T-helper 1 cell treated with Interleukin-12 subunit alpha and Interleukin-12 subunit beta and Interleukin-4 antibody, amounts not matched to agents 30 μg/mL and 1 μg/mL, for 36 hours (primary cell): ENCODE data around the gene MVB12B.

ENCODE experiments used
- H3K27ac Mint-ChIP-seq: one replicate; pipeline ENCODE4 v1.8.0; 2021; ENCODE audit warnings: mild to moderate bottlenecking, mixed read lengths
- H3K27me3 Mint-ChIP-seq: one replicate; pipeline ENCODE4 v1.8.0; 2021; ENCODE audit warnings: low read depth, mixed read lengths
- H3K36me3 Mint-ChIP-seq: one replicate; pipeline ENCODE4 v1.8.0; 2021; ENCODE audit warnings: low read depth, mixed read lengths
- H3K4me1 Mint-ChIP-seq: one replicate; pipeline ENCODE4 v1.8.0; 2021; ENCODE audit warnings: low read depth, mixed read lengths
- H3K4me3 Mint-ChIP-seq: one replicate; pipeline ENCODE4 v1.8.0; 2021; ENCODE audit warnings: mild to moderate bottlenecking, moderate library complexity, mixed read lengths
- H3K9me3 Mint-ChIP-seq: one replicate; pipeline ENCODE4 v1.8.0; 2021; ENCODE audit warnings: mixed read lengths

Gene MVB12B

DNA sequence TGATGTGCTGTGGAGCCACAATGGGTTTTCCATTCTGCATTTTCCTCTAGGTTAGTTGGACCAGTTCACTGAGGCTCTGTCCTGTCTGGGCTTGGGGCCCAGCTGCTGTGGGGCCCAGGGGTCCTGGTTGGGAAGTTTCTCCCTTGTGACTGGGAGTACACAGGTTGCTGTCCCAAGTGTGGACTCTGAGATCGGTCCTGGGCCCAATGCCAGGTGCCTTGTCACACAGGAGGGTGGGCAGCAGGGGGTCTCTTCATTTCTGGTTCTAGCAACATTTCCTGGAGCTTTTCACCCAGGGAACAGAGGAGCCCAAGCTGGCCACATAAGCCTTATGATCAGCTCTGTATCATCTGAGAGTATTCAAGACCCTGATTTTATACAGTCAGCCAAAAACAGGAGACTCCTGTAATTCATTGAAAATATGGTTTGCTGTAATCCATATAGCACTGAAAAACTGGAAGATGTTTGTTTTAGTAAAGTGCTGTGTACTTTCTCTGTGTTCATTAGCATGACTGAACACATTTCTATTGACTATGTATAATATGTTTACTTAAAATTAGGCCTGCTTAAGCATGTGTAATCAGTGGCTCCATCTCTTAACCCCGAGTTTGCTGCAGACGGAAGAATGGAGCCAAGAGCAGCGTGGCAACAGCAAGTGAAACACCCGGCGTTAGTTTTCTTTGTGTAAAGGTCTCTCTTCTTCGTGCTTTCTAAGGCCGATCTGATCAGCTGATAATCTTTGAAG, 62.5 kb downstream of the MVB12B start:
- H3K9me3 Mint-ChIP-seq, result no peaks in the 10 kb centered on the region
- peaks cover 12% of the 10 kb centered on the region for H3K36me3 Mint-ChIP-seq
- no peaks in the 10 kb centered on the region for H3K27me3 Mint-ChIP-seq
- H3K4me1 Mint-ChIP-seq, result peaks cover 31% of the 10 kb centered on the region
- peak overlapping the region; percentile 34 for H3K27ac Mint-ChIP-seq
- H3K4me3 Mint-ChIP-seq, result no peak overlapping the region

DNA sequence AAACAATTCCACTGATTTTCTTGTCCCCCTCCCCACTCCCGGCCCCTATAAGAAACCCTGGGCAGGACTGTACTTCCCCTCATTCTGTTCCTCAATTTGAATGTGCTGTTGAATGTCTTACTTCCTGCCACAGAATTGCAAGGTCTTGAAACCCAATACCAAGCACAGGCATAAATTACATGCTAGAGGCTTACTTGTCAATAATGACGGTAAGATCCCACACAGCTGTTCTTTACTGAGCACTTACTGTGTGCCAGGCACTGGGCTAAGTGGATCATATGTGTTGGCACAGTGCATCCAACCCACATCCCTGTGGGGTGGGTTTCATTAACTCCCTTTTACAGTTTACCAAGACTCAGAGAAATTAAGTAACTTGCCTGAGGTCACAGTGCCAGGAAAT, 63.4 kb downstream of the MVB12B start:
- Mint-ChIP-seq H3K9me3 (no peaks in the 10 kb centered on the region), H3K4me1 (peaks cover 40% of the 10 kb centered on the region), H3K27ac (peak overlapping the region; percentile 71)

DNA sequence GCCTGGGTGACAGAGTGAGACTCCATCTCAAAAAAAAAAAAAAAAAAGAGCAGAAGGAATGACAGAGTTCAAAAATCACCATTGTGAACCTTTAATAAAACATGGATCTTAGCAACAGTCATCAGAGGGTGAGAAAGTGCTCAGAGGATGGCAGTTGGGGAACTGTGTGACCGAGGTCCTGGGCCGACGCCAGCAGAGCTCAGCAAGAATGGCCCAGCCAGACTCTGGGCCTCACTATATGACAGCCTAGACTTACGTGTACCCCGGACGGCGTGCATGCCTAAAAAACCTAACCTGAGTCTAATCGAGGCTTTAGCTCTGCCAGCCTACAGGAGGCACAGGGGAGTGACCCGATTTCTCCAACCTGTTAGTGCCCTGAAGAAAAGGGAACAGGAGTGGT, 64.3 kb downstream of the MVB12B start:
- peaks cover 12% of the 10 kb centered on the region for H3K36me3 Mint-ChIP-seq
- no peaks in the 10 kb centered on the region for H3K27me3 Mint-ChIP-seq
- H3K9me3 Mint-ChIP-seq, result no peaks in the 10 kb centered on the region
- no peak overlapping the region for H3K27ac Mint-ChIP-seq
- H3K4me1 Mint-ChIP-seq, result peaks cover 49% of the 10 kb centered on the region
- no peak overlapping the region for H3K4me3 Mint-ChIP-seq

More for the DNA sequence above, 63.4 kb downstream of the MVB12B start:
- Mint-ChIP-seq H3K27me3 (no peaks in the 10 kb centered on the region), H3K36me3 (peaks cover 12% of the 10 kb centered on the region), H3K4me3 (no peak overlapping the region)

- no peaks in the 10 kb centered on the region for H3K9me3 Mint-ChIP-seq
- no peak overlapping the region for H3K27ac Mint-ChIP-seq
- peaks cover 60% of the 10 kb centered on the region for H3K4me1 Mint-ChIP-seq
- no peak overlapping the region for H3K4me3 Mint-ChIP-seq
- H3K27me3 Mint-ChIP-seq, result no peaks in the 10 kb centered on the region
- H3K36me3 Mint-ChIP-seq, result peaks cover 12% of the 10 kb centered on the region
These were observed 65.4 kb downstream of the MVB12B start for GRCh38 chr9:126391713-126392661.

DNA sequence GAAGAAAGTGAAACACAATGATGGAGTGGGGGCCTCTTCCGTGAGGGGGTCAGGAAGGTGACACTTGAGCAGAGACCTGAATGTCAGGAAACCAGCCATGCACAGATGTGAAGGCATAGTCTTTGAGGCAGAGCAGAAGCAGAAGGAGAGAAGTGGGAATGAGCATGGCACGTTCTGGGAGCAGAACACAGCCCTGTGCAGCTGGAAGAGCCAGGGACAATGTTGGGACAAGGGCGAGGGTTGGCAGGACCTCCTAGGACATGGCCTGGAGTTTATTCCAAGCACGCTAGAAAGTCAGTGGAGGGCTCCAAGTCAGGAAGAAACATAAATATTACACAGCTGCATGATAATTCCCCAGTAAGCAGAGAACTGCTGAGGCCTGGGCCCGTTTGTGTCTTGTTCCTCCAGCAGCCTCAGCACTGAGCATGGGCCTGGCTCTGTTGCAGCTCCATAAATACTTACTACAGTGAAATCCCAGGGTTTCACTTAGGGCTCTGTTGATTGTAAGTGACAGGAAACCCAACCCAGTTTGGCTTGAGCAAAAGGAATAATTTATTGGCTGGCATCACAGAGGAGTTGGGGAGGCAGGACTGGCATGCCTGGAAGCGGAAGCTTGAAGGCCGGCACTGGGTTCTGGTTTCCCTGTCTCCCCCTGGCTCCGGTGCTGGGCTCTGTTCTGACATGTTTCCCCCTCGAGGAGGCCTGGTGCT, 66.2 kb downstream of the MVB12B start:
- H3K27ac Mint-ChIP-seq, result no peak overlapping the region
- H3K4me1 Mint-ChIP-seq, result peaks cover 68% of the 10 kb centered on the region
- H3K27me3 Mint-ChIP-seq, result no peaks in the 10 kb centered on the region

DNA sequence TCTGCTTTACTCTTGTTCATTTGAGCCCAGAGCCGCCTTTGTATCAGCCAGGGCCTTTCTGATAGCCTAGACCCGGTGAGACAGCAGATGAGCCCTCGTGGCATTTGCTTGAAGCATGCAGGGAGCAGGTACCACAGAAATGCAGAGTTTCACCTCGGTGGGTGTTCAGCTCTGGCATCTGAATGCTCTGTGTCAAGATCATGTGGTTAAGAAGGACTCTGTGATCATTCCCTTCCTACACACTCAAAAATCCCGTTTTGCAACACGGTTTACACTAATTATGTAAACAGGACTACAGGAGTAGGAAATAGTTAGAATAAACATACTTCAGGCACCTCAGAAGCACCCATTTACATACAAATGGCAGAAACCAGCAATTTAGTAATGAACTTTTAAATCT, 67.2 kb downstream of the MVB12B start:
- Mint-ChIP-seq H3K4me1 (peaks cover 75% of the 10 kb centered on the region), H3K36me3 (peaks cover 9% of the 10 kb centered on the region), H3K9me3 (no peaks in the 10 kb centered on the region), H3K27me3 (no peaks in the 10 kb centered on the region), H3K27ac (no peak overlapping the region), H3K4me3 (no peak overlapping the region)

More for the DNA sequence above, 66.2 kb downstream of the MVB12B start:
- Mint-ChIP-seq H3K9me3 (no peaks in the 10 kb centered on the region), H3K36me3 (peaks cover 9% of the 10 kb centered on the region), H3K4me3 (no peak overlapping the region)

DNA sequence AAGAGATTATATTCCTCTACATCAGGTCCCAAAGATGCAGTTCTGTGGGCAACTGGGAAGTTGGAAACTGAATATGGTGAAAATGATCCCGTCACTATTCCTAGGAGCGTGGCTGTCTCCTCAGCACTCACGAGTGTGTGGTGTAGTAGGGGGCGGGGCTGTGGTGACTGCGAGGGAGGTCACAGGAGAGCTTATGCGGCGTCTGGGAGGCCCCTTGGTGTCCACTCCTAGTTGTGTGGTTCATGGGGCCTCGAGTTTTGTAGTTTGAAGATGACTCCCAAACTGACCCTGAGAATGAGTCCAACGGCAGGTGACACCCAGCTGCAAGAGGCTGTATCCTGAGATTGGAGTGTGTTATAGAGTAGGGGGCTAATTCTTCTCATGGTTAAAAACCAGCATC, 68.2 kb downstream of the MVB12B start:
- peak overlapping the region; percentile 8 for H3K27ac Mint-ChIP-seq
- no peak overlapping the region for H3K4me3 Mint-ChIP-seq
- H3K9me3 Mint-ChIP-seq, result no peaks in the 10 kb centered on the region
- peaks cover 5% of the 10 kb centered on the region for H3K27me3 Mint-ChIP-seq
- H3K4me1 Mint-ChIP-seq, result peaks cover 74% of the 10 kb centered on the region
- peaks cover 9% of the 10 kb centered on the region for H3K36me3 Mint-ChIP-seq

GRCh38 chr9:126395439-126396212, 69.0 kb downstream of the MVB12B start:
- Mint-ChIP-seq H3K36me3 (peaks cover 6% of the 10 kb centered on the region), H3K4me3 (no peak overlapping the region), H3K9me3 (no peaks in the 10 kb centered on the region), H3K27me3 (peaks cover 10% of the 10 kb centered on the region), H3K27ac (peak overlapping the region; percentile 93), H3K4me1 (peaks cover 68% of the 10 kb centered on the region)

DNA sequence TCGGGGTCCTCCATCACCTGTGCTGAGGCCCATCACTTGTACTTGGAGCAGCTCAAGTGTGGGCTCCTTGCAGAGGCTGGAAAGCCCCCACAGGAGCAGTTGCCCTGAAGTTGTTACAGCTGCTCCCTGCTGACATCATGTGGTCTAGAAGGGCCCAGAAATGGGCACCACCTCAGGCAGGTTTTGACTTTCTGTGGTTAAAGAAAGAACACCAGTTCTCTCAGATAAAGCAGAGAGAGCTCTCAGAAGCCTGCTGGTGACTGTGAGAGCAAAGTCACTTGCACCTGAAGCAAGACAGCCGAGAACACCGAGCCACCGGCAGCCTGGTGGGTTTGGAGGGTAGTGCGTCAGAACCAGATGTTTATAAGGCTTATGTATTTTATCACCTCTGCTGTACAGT, 70.4 kb downstream of the MVB12B start:
- H3K4me1 Mint-ChIP-seq, result peaks cover 66% of the 10 kb centered on the region
- peaks cover 10% of the 10 kb centered on the region for H3K27me3 Mint-ChIP-seq
- H3K9me3 Mint-ChIP-seq, result no peaks in the 10 kb centered on the region
- peak overlapping the region; percentile 93 for H3K27ac Mint-ChIP-seq
- H3K36me3 Mint-ChIP-seq, result peaks cover 6% of the 10 kb centered on the region
- H3K4me3 Mint-ChIP-seq, result peak overlapping the region; percentile 75

- H3K4me3 Mint-ChIP-seq, result peak overlapping the region; percentile 36
- H3K9me3 Mint-ChIP-seq, result no peaks in the 10 kb centered on the region
- H3K27me3 Mint-ChIP-seq, result peaks cover 10% of the 10 kb centered on the region
- peaks cover 62% of the 10 kb centered on the region for H3K4me1 Mint-ChIP-seq
- H3K27ac Mint-ChIP-seq, result no peak overlapping the region
- peaks cover 2% of the 10 kb centered on the region for H3K36me3 Mint-ChIP-seq
These were observed 71.9 kb downstream of the MVB12B start for GRCh38 chr9:126398403-126399058.

GRCh38 chr9:126399251-126399650, 72.6 kb downstream of the MVB12B start:
- Mint-ChIP-seq H3K9me3 (no peaks in the 10 kb centered on the region), H3K36me3 (peaks cover 2% of the 10 kb centered on the region), H3K27ac (no peak overlapping the region), H3K4me3 (no peak overlapping the region), H3K27me3 (peaks cover 10% of the 10 kb centered on the region), H3K4me1 (peaks cover 61% of the 10 kb centered on the region)

DNA sequence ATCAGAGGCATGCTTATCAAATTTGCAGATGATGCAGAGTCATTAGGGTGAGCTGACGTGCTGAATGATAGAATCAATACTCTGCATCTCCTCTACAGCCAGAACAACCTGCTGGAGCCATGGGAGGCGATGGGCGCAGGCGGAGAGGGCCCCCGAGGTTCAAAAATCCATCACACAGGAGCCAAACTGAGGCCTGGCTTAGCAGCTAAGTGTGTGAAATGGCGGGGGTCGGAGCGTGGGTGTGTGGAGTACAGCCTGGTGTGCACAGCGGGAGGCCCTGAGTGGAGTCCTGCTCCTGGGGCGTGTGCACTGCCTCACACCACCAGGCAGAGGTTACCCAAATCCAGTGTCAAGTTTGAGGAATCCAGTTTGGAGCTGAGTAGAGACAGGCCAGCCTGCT, 73.2 kb downstream of the MVB12B start:
- Mint-ChIP-seq H3K4me1 (peaks cover 55% of the 10 kb centered on the region), H3K9me3 (no peaks in the 10 kb centered on the region), H3K36me3 (peaks cover 2% of the 10 kb centered on the region), H3K27ac (no peak overlapping the region), H3K27me3 (peaks cover 10% of the 10 kb centered on the region), H3K4me3 (no peak overlapping the region)

GRCh38 chr9:126400571-126400970, 73.9 kb downstream of the MVB12B start:
- Mint-ChIP-seq H3K4me3 (no peak overlapping the region), H3K9me3 (no peaks in the 10 kb centered on the region), H3K27me3 (peaks cover 10% of the 10 kb centered on the region), H3K4me1 (peaks cover 47% of the 10 kb centered on the region), H3K27ac (no peak overlapping the region), H3K36me3 (peaks cover 2% of the 10 kb centered on the region)
